GM21447 (cell line): Measurements from ENCODE around the gene TACC2.

Source experiments
- ATAC-seq: cut with Tn5 transposase; IDR thresholded peaks from one replicate; pipeline ENCODE4 v1.9.1; 2021; ENCODE audit not compliant: unreplicated experiment

TACC2 gene

DNA sequence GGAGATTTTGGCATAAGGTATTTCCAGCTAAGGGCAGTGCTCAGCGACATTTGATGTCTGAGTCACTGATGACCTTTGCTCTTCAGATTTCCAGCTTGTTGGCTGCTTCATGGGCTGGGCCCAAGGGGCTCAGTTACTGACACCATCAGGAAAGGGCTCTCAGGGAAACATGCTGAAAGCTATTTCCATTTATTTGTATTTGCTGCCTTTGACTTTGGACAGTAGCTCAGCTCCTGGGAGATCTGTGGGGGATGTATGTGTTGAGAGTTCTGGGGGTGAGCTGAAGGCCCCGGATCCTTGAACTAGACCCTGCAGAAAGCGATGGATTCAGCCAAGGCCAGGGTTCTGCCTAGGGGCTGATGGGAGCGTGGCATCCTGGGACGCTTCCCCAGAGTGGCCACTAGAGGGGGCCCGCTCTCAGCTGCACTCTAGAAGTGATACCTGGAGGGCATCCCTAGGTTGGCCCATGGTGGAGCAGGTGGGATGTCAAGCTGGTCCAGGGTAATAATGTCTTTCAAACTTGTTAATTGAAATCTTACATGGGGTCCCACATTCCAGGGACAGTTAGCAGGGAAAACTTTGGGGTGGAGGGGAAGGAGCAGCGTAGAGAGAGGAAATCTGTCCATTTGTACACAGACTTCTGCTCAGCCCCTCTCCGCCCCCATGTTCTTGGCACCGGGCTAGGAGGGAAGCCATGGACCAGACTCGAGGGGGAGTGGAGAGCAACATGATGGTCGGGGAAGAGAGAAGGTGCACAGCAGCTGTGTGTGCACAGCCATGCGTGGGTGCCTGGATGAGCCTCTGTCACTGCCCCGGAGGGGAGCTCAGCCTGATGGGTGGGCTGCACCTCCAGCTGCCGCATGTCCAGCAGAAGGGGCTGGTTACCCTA lies 279.1 kb downstream of the TACC2 start:
- ATAC-seq: peak; percentile 74

DNA sequence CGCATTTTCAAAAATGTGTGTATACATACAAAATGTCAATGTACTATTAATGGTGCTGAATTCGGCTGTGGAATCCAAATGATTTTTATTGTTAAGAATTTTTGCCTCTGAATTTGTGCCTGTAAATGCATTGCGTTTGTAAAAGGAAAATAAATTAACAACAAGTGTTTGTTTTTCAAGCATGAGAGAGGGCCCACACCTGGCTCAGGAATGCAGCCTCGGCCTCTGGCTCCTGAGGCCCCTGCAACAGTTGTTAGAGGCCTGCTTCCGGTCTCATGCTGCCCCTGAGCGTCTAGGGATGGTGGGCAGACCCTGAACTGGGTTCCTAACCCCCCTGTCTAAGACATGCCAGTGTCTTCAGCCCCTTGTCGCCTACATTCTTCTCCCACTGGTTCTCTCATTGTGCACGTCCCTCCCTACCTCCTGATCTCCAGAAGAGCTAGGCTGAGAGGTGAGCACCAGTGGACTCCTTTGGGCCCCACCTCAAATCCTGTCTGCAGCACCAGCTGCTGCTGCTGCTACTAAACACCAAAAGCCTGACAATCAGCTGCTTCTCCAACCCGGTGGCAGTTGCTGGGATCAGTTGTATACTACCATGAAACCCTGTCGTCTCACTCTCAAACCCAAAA lies 280.2 kb downstream of the TACC2 start:
- no peak for ATAC-seq

DNA sequence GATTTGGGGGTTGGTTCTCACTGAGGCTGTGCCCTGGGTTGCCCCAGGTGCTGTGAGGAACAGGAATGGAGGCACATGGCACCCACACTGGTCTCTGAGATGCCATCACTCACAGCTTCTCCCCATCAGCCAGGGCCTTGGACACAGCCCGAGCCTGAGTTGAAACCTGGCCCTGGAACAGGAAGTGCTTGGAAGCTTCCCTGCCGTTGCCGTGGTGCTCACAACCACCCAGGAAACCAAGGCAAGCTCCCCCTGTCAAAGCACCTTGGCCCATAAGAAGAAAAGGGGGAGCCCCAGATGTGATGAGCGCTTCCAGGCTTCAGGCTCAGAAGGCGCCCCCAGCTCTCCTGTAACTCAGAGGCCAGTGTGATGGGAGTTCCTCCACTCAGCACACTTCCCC lies 282.1 kb downstream of the TACC2 start, which contains the start of gene BTBD16:
TSS of gene BTBD16 (plus strand) at position 221 of the 400 bp plus-strand sequence. CDS start 3,786 bp downstream, outside the sequence.
- no peak for ATAC-seq

GRCh38 chr10:122273966-122274545 lies 285.1 kb downstream of the TACC2 start:
- no peak for ATAC-seq

GRCh38 chr10:122276611-122277208 lies 287.7 kb downstream of the TACC2 start:
- no peak for ATAC-seq

- ATAC-seq: no peak
Measured at GRCh38 chr10:122277526-122278136, 288.7 kb downstream of the TACC2 start.

DNA sequence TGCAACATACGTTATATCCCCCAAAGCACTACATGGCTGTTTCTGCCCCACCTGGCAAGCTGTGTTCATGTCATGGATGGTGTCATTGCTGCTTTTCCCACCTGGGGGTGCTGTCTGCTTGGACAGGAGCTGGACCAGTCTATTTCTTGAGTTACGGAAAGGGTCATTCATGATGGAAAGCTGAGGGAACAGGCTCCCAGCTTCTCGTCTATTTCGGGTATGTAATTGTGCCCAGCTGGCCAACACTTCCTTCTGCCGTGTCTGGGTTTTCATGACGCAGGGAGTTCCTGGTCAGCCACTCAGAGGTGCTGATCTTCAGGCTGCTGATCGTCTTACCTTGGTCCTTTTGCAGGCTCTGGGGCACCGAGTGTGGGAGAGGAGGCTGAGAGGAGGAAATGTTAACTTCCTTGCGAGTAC lies 290.8 kb downstream of the TACC2 start:
- no peak for ATAC-seq

DNA sequence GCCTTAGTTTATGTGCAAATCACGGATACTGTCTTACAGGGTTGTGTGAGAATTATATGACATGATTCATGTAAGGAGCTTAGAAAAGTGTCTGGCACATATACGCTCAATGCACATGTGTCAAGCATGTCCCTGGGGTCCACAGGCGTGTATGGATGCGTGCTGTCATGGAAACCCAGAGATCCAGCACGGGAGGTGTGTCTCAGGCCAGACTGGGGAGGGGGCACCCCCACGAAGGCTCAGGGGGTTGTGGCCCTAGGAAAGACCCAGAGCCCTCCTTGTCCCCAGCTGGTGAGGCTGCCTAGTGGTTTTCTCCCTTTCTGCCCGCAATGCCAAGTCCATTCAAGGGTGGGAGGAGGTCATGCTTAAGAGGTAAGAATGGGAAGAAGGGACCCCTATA lies 291.2 kb downstream of the TACC2 start:
- ATAC-seq: no peak

DNA sequence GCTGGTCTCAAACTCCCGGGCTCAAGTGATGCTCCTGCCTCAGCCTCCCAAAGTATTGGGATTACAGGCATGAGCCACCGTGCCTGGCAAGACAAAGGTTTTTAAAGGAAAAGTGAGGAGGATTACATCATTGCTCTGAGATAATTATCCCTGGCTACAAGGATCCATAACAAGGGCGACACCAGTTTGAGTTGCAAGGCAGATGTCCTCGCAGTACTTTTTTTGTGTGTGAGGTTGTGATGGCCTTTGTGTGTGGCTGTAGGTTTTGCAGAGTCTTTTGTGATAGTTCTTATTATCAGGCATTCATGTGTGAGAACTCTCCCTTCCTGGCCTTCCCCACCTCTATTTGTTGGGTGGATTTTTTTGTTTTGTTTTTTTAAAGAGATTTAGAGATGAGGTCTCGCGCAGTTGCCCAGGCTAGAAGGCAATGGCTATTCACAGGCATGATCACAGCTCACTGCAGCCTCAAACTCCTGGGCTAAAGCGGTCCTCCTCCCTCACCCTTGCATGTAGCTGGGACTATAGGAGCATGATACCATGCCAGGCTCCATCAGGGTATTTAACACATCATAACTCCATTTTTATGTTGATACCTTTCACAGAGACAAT lies 292.2 kb downstream of the TACC2 start:
- ATAC-seq: no peak

- ATAC-seq: no peak
Measured at GRCh38 chr10:122281751-122282150, 292.8 kb downstream of the TACC2 start.

GRCh38 chr10:122282253-122282671 lies 293.3 kb downstream of the TACC2 start:
- ATAC-seq: no peak

DNA sequence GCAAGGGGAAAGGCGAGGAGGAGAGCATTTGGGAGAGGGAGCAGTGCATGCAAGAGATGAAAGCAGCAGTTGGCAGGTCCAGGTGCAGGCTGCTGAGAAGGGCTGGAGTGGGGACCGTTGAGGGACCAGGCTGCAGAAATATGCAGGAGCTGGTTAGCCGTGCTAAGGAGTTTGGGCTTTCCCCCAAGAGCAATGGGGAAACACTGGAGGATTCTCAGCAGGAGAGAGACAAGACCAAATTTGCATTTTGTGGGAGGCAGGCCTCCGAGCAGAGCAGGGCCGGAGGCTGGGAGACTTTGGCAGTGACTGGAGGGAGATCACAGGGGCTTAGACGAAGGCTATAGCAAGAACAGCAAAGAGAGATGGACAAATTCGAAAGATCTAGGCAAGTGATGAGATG lies 293.9 kb downstream of the TACC2 start:
- ATAC-seq: no peak

DNA sequence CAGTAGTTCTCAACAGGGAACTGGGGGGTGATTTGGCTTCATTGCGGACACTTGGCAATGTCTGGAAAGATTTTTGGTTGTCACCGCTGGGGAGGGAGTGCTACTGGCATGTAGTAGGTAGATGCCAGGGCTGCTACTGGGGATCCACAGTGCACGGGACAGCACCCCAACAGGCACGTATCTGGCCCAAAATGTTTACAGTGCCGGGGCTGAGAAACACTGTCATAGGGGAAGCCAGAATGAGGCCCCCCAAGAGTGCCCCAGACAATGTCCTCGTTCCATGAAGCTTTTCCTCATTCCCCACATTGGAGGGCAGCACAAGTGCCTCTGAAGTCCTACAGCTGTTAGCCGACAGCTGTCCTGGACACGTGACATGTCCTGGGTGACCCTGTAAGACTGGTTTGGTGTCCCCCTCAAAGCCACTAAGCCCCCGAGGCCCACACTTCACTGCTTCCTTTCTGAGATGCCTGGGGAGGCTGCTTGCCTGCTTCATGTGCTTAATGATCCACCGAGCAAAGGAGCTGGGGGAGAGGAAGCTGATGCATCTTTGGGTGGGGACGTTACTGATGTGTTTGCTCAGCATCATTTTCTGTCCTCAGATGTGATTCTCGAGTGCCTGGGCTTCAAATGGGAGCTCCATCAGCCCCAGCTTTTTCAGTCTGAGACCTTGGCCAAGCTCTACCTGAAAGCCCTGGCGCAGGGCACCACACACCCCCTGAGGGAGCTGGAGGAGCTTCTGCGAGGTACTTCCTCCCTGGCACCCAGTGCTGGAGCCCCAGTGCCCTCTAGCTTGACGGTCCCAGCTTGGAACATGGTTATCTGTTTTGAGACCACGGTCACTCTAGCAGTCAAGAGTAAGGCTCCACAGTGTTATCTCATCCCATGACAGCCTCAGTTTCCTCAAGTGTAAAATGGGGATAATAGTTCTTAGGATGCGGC lies 296.8 kb downstream of the TACC2 start:
- no peak for ATAC-seq

DNA sequence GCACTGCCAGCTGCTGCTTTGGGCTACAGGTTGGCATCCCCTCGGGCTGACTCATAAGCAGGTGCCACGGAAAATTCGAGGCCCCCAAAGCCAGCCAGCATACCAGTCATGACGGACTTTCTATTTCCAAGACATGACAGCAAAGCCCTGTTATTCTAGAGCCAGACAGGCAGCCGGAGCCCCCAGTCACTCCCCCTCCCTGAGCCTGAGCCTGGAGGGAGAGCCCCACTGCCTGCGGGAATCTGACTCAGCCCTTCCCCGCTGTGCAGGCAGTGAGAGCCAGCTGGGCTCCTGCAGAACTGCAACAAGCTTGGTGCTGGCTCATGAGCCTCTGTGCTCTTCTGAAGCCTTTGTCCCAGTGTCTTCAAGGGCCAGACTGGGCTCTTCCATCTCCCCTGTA lies 297.9 kb downstream of the TACC2 start:
- no peak for ATAC-seq

DNA sequence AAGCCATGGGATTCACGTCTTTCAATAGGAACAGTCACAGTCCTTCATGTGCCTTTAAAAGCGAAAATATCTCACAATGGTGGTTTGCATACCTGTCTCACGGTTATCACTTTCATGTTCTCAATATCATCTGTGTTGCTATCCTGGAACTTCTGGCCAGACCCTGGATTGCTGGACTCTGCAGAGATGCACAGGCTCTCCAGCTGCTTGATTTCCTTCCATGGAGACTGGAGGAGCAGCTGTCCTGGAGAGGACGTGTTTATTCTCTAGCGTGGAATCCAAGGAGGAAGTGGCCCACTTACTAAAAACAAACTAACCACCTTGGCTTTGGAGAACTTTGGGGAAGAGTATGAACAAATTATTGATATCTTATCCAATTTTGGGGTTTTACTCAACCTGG lies 298.6 kb downstream of the TACC2 start:
- no peak for ATAC-seq

GRCh38 chr10:122288262-122288661 lies 299.3 kb downstream of the TACC2 start:
- ATAC-seq: no peak

DNA sequence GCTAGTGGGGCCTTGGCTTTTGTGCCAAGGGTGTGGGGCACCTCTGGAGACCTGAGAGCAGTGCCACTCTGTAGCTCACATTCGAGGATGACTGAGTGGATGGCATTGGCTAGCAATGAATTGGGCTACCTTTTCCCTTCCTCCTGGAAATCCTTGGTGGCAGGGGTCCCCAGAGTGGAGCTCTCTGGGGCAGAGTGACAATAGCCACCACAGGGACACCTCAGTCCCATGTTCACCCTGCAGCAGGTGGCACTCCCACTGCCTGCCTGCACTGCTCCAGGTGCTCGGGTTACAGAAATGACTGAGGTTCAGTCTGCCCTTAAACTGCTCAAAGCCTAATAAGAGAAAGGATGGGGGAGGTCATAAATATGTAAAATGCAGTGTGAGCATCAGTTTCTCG lies 300.0 kb downstream of the TACC2 start:
- ATAC-seq: no peak

- ATAC-seq: no peak
Measured at GRCh38 chr10:122290334-122290733, 301.4 kb downstream of the TACC2 start.

DNA sequence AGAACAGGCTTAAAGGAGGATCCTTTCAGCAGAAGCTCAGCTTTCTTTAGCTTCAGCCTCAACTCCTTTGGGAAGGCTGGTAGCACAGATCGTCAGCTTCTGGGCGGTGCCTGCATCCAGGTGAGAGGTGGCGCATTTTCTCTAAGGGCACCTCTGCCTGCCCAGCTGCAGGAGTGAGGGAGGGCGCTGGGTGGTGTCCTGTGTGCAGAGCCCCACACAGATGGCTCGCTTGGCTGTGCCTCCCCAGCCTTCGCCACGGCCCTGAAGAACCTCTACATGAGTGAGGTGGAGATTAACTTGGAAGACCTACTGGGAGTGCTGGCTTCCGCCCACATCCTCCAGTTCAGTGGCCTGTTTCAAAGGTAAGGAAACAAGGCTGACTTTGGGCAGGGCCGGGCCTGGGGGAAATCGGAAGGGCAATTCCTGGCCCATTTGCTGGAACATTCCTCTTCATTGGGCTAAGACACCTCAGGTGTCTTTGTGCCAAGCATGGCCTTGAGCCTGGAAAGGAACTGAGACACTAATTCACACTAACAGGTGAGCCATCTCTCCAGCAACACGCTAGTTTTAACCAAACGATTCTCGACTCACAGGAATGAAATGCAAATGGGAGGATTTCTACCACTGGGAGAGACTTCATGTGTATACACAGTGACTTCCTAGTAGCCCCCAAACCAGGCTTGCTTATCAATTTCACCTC lies 302.0 kb downstream of the TACC2 start:
- ATAC-seq: no peak
